Measurements from ENCODE around the gene NTSR2.

Gene NTSR2

DNA sequence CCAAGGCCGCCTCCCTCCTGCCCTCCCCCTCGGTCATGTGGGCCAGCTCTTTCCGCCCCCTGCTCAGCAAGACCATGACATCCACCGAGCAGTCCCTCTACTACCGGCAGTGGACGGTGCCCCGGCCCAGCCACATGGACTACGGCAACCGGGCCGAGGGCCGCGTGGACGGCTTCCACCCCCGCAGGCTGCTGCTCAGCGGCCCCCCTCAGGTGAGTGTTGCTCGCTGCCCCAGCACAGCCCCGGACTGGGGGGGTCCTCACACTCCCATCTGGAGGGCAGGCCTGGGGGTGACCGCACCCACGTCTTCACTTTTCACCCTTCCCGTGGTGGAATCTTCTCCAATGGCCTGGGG is 51.3 kb downstream of the NTSR2 start:
- no peak overlapping the region for H3K27ac ChIP-seq
- H3K36me3 ChIP-seq = no peaks in the 10 kb centered on the region
- no peak for TF ChIP-seq Cebpa-rat (IDR thresholded peaks at IDR 0.05)
- H3K4me1 ChIP-seq = no peaks in the 10 kb centered on the region
- H3K9ac ChIP-seq = no peak overlapping the region
- H3K27me3 ChIP-seq = no peaks in the 10 kb centered on the region
- no peak overlapping the region for H3K4me2 ChIP-seq
- H3K4me3 ChIP-seq = no peak overlapping the region
- H3K9me3 ChIP-seq = no peaks in the 10 kb centered on the region
- H4K20me1 ChIP-seq = no peaks in the 10 kb centered on the region

DNA sequence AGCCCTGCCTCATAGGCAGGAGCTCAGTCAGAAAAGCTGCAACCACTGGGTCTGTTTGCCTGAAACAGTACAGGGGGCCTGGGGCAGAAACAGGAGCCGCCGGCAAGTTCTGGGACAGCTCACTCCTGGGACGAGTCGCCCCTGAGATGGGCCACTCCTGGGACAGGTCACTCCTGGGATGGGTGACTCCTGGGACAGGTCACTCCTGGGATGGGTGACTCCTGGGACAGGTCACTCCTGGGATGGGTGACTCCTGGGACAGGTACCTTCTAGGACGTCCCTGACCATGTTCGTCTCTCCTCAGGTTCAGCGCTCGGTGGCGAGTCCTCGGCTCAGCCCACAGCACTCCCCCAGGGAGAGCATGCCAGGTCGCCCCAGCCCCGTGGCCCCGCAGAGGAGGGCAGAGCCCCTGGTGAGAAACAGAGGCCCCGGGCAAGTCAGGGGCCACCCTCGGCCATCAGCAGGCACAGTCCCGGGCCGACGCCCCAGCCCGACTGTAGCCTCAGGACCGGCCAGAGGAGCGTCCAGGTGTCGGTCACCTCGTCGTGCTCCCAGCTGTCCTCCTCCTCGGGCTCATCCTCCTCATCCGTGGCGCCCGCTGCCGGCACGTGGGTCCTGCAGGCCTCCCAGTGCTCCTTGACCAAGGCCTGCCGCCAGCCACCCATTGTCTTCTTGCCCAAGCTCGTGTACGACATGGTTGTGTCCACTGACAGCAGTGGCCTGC is 51.8 kb downstream of the NTSR2 start:
- Histone ChIP-seq H4K20me1 (no peaks in the 10 kb centered on the region), H3K36me3 (no peaks in the 10 kb centered on the region), H3K4me2 (no peak overlapping the region), H3K9me3 (no peaks in the 10 kb centered on the region), H3K27ac (no peak overlapping the region), H3K4me3 (no peak overlapping the region), H3K27me3 (no peaks in the 10 kb centered on the region), H3K9ac (no peak overlapping the region), H3K4me1 (no peaks in the 10 kb centered on the region)
- no peak for TF ChIP-seq Cebpa-rat (IDR thresholded peaks at IDR 0.05)

DNA sequence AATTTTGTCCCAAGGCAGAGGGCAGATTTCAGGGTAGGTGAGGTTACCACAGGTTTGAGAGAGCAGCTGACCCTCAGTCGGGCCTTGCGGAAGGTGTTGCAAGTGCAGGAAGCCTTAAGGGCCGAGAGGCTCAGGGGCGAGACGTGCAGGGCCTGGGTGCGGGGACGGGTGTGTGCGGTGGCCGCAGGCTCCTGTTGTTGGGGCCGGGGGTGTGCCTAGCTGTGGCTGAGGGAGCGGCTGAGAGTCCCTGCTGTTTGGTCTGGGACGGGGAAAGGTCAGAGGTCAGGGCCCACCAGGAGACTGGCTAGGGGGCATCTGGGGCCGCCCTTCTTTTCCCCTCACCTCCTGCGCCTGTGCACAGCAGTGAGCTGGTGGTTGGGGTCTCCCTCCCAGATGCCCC is 52.5 kb downstream of the NTSR2 start:
- H3K4me2 ChIP-seq = no peak overlapping the region
- no peaks in the 10 kb centered on the region for H3K9me3 ChIP-seq
- no peak overlapping the region for H3K27ac ChIP-seq
- no peaks in the 10 kb centered on the region for H3K27me3 ChIP-seq
- H3K4me3 ChIP-seq = no peak overlapping the region
- no peaks in the 10 kb centered on the region for H3K4me1 ChIP-seq
- no peaks in the 10 kb centered on the region for H4K20me1 ChIP-seq
- TF ChIP-seq Cebpa-rat (IDR thresholded peaks at IDR 0.05) = no peak
- no peak overlapping the region for H3K9ac ChIP-seq
- H3K36me3 ChIP-seq = 0 out of 2 replicates have a peak, but pooled peaks cover 3% of the 10 kb centered on the region

DNA sequence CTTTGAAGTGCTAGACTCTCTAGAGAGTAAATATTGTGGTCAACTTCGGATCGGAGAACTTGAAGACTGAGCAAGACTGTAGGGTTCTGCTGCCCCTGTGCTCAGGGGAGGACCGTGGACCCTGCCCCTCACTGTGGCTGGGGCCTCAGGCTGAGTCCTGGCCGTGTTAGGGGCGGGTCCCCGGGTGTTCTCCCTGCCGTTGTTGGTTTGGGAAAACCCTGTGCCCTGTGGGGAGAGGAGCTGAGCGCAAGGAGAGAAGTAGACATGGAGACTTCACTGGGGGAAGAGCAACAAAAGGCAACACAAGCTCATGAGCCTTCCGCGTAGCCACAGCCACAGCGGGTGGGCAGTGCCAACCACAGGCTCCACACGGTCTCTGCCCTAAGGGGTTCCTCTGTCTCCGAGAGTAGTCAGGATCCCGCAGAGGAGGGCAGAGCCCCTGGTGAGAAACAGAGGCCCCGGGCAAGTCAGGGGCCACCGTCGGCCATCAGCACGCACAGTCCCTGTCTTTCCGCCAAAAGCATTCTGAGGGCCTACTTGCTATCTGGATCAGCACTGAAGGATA is 53.1 kb downstream of the NTSR2 start:
- Histone ChIP-seq H3K9me3 (no peaks in the 10 kb centered on the region), H3K27me3 (no peaks in the 10 kb centered on the region), H3K4me3 (no peak overlapping the region), H3K36me3 (0 out of 2 replicates have a peak, but pooled peaks cover 5% of the 10 kb centered on the region), H3K27ac (no peak overlapping the region), H3K9ac (no peak overlapping the region), H3K4me2 (no peak overlapping the region), H3K4me1 (no peaks in the 10 kb centered on the region), H4K20me1 (no peaks in the 10 kb centered on the region)
- TF ChIP-seq Cebpa-rat (IDR thresholded peaks at IDR 0.05) = no peak

DNA sequence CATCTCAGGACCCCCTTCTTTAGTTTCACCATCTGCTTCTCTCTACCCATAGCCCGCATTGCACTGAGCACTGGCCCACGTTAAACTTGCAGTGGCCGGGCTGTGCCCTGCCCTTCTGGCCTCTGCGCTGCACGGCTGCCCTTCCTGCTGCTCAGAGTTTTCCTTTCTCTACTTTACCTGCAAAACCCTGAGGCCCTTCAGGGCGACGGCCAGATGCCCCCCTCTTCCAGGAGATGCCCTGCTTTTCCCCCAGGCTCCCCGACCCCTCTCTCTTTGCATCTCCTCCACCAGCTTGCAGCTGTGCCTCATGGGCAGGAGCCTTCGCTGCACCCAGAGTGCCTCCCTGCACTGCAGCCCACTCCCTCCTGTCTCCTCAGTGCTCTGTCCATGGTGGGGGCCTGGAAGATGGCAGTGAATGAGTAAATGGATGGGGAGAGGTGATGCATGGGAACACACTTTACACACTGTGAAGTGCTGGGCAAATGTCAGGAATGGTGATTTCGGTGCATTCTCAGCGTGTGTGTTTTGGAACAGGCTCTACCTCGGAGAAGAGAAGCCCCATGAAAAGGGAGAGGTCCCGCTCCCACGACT is 53.8 kb downstream of the NTSR2 start:
- no peak overlapping the region for H3K4me2 ChIP-seq
- no peak overlapping the region for H3K4me3 ChIP-seq
- H3K9me3 ChIP-seq = no peaks in the 10 kb centered on the region
- no peak for TF ChIP-seq Cebpa-rat (IDR thresholded peaks at IDR 0.05)
- H4K20me1 ChIP-seq = no peaks in the 10 kb centered on the region
- H3K9ac ChIP-seq = no peak overlapping the region
- H3K27me3 ChIP-seq = no peaks in the 10 kb centered on the region
- no peak overlapping the region for H3K27ac ChIP-seq
- H3K4me1 ChIP-seq = no peaks in the 10 kb centered on the region
- 0 out of 2 replicates have a peak, but pooled peaks cover 5% of the 10 kb centered on the region for H3K36me3 ChIP-seq

DNA sequence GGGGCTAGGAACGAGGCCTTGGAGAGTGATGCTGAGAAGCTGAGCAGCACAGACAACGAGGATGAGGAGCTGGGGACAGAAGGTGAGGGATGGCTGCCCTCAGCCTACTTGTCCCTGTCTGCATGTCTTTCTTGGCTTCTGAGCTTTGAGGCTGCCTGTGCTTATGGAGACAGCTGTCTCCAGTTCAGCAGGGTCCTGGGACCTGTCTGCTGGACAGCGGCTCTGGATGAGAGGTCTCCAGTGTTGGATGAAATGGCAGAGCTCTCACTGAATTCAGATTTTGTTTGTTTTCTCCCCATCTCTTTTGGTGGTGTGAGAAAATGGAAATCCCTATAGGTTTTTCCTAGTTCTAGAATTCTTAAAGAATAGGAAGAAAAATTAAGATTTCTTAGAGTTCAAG is 54.8 kb downstream of the NTSR2 start:
- H4K20me1 ChIP-seq = no peaks in the 10 kb centered on the region
- H3K27me3 ChIP-seq = no peaks in the 10 kb centered on the region
- no peak overlapping the region for H3K4me3 ChIP-seq
- TF ChIP-seq Cebpa-rat (IDR thresholded peaks at IDR 0.05) = no peak
- H3K36me3 ChIP-seq = 0 out of 2 replicates have a peak, but pooled peaks cover 5% of the 10 kb centered on the region
- no peaks in the 10 kb centered on the region for H3K9me3 ChIP-seq
- no peak overlapping the region for H3K9ac ChIP-seq
- no peaks in the 10 kb centered on the region for H3K4me1 ChIP-seq
- H3K4me2 ChIP-seq = no peak overlapping the region
- H3K27ac ChIP-seq = no peak overlapping the region

DNA sequence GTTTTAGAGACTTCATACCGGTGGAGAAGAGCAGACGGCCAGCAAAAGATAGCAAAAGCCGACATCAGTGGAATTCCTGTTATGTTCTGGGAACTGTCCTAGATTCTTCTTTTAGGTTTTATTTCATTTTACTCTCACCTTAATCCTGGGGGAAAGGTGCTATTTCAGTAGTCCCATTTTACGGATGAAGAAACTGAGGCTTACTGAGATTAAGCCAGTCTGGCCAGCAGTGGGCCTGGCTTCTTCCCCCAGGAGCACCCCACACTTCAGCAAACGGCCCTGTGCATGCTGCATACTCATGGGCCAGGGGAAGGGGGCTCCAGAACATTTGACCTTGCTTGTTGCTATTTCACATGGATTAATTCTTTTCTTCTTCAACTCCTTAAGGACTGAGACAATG is 56.7 kb downstream of the NTSR2 start:
- H3K27me3 ChIP-seq = no peaks in the 10 kb centered on the region
- no peaks in the 10 kb centered on the region for H3K4me1 ChIP-seq
- H3K4me3 ChIP-seq = no peak overlapping the region
- no peaks in the 10 kb centered on the region for H4K20me1 ChIP-seq
- no peak overlapping the region for H3K27ac ChIP-seq
- no peaks in the 10 kb centered on the region for H3K9me3 ChIP-seq
- no peak overlapping the region for H3K9ac ChIP-seq
- H3K36me3 ChIP-seq = 0 out of 2 replicates have a peak, but pooled peaks cover 5% of the 10 kb centered on the region
- H3K4me2 ChIP-seq = no peak overlapping the region
- TF ChIP-seq Cebpa-rat (IDR thresholded peaks at IDR 0.05) = no peak

DNA sequence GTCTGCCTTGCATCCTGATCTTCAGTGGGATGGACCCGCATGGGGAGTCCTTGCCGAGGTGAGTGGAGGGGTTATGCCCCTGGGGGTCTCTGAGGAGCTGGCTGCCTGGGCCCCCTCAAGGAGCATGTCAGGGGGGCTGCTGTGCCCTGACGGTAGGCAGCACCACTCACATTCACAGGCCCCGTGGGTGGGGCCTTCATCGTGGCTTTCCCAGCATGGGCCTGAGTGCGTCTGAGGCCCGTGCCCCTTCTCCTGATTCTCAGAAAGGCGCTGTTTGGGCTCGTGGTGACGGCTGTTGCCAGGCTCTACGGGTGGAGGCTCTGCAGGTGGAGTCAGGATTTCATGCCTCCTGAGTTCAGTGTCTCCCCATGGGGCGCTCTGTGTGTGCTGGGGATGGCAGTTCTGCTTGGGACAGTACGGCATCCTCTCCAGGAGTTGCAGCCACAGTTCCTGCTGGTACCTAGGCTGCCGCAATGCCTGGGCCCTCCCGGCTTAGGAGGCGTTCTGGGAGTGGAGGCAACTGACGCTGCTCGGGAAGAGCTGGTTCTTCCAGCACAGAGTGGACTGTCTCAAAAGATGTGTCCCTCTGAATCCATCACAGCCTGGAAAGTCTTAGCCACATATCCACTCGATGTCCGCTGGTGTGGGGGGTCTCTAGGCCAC is 57.3 kb downstream of the NTSR2 start:
- Histone ChIP-seq H3K36me3 (0 out of 2 replicates have a peak, but pooled peaks cover 5% of the 10 kb centered on the region), H3K4me2 (no peak overlapping the region)

DNA sequence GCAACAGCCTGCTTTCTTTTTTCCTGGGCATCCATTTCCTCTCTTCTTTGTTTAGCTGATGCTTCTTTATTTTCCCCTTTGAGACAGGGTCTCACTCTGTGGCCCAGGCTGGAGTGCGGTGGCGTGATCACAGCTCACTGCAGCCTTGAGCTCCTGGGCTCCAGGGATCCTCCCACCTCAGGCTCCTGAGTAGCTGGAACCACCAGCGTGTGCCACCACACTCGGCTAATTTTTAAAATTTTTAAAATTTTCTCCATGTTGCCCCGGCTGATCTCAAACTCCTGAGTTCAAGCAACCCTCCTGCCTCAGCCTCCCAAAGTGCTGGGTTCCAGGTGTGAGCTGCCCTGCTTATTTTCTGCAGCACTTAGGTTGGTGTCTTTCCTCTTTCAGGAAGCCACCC is 58.7 kb downstream of the NTSR2 start:
- Histone ChIP-seq H3K9ac (no peak overlapping the region), H3K4me2 (no peak overlapping the region), H3K9me3 (no peaks in the 10 kb centered on the region), H3K27me3 (no peaks in the 10 kb centered on the region), H3K36me3 (0 out of 2 replicates have a peak, but pooled peaks cover 5% of the 10 kb centered on the region), H3K4me1 (no peaks in the 10 kb centered on the region), H3K4me3 (no peak overlapping the region), H4K20me1 (no peaks in the 10 kb centered on the region), H3K27ac (no peak overlapping the region)
- TF ChIP-seq Cebpa-rat (IDR thresholded peaks at IDR 0.05) = no peak

More for the DNA sequence above, 57.3 kb downstream of the NTSR2 start:
- Histone ChIP-seq H3K27ac (no peak overlapping the region), H3K9ac (no peak overlapping the region), H3K27me3 (no peaks in the 10 kb centered on the region), H3K4me1 (no peaks in the 10 kb centered on the region), H3K9me3 (no peaks in the 10 kb centered on the region), H4K20me1 (no peaks in the 10 kb centered on the region), H3K4me3 (no peak overlapping the region)
- no peak for TF ChIP-seq Cebpa-rat (IDR thresholded peaks at IDR 0.05)

All from BLaER1 (cell line).